ENCODE measurements around the gene MYL9.
"Not testable (repeated sequence)": the region's sequence is repeated elsewhere in the genome, so short reads cannot be mapped to it uniquely, and the experiment has no call there.

DNA sequence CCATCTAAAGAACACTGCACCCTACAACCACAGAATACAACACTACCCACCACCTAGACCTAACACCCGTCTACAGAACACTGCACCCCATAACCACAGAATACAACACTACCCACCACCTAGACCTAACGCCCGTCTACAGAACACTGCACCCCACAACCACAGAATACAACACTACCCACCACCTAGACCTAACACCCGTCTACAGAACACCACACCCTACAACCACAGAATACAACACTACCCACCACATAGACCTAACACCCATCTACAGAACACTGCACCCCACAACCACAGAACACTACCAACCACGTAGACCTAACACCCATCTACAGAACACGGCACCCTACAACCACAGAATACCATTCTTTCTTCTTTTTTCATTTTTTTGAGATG lies 23.4 kb downstream of the MYL9 start:
- TF ChIP-seq, protein P1, sequence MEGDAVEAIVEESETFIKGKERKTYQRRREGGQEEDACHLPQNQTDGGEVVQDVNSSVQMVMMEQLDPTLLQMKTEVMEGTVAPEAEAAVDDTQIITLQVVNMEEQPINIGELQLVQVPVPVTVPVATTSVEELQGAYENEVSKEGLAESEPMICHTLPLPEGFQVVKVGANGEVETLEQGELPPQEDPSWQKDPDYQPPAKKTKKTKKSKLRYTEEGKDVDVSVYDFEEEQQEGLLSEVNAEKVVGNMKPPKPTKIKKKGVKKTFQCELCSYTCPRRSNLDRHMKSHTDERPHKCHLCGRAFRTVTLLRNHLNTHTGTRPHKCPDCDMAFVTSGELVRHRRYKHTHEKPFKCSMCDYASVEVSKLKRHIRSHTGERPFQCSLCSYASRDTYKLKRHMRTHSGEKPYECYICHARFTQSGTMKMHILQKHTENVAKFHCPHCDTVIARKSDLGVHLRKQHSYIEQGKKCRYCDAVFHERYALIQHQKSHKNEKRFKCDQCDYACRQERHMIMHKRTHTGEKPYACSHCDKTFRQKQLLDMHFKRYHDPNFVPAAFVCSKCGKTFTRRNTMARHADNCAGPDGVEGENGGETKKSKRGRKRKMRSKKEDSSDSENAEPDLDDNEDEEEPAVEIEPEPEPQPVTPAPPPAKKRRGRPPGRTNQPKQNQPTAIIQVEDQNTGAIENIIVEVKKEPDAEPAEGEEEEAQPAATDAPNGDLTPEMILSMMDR (optimal IDR thresholded peaks at IDR 0.05 in 1 of 3, IDR thresholded peaks at IDR 0.05 in 1 of 3, conservative IDR thresholded peaks at IDR 0.05 in 1 of 3; ENCODE audit: extremely low read depth in 1 of 3, insufficient read depth in 2 of 3, low read length in 3 of 3): not testable (repeated sequence)
- TF ChIP-seq EZH2 (IDR thresholded peaks at IDR 0.05; ENCODE audit: low read length): not testable (repeated sequence)

All from keratinocyte (primary cell).